NCI-H510A treated with DMSO at 0.1 percent for 48 hours (cell line): Measurements from ENCODE around the gene EEF1A2.

Source experiments
- DNase-seq: peaks from one replicate; lab custom pipeline; 2025; lab: John Stamatoyannopoulos, UW

The EEF1A2 gene

GRCh38 chr20:63498960-63499337, at the start of gene EEF1A2:
Gene EEF1A2, minus strand, starts transcription at chr20:63499083. Its CDS starts 1,320 bp downstream, at chr20:63497763.
- no peak for DNase-seq

- DNase-seq = no peak
Measured at GRCh38 chr20:63548542-63548941, 49.7 kb upstream of the EEF1A2 start.

DNA sequence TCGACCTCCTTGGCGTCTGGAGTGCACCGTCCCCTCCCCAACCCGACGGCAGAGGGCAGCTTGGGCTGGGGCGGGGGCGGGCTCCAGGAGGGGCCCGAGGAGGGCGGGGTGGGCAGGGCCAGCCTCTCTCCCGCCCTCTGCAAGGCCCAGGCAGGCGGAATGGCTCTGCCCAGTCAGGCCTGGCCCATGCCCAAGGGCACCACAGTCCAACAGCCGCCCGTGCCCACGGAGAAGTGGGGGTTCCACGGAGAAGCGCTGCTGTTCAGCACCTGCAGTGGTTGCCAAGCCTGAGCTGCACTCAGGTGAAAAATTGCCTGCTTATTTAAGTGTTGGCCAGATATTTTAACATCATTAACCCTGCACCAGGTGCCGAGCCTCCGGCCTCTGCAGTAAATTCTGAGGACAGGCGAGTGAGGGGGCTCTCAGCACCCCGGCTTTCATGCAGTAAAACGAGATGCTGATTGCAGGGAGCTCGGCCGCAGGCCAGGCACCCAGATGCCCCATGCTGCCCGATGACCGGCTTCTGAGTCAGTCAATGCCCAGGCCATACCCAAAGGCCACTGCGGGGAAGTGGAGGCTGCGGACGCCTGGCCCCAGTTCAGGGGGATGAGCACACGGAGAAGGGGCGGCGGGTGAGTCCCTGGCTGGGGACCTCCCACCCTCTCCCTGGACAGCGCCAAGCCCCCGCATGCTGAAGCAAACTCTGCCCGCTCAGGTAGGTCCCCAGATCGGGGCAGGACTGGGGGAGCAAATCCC, 49.0 kb upstream of the EEF1A2 start, which contains the start of gene SRMS:
TSS of gene SRMS (minus strand) at position 25 of the 756 bp plus-strand sequence. CDS start 286 bp downstream, outside the sequence.
- DNase-seq = no peak

DNA sequence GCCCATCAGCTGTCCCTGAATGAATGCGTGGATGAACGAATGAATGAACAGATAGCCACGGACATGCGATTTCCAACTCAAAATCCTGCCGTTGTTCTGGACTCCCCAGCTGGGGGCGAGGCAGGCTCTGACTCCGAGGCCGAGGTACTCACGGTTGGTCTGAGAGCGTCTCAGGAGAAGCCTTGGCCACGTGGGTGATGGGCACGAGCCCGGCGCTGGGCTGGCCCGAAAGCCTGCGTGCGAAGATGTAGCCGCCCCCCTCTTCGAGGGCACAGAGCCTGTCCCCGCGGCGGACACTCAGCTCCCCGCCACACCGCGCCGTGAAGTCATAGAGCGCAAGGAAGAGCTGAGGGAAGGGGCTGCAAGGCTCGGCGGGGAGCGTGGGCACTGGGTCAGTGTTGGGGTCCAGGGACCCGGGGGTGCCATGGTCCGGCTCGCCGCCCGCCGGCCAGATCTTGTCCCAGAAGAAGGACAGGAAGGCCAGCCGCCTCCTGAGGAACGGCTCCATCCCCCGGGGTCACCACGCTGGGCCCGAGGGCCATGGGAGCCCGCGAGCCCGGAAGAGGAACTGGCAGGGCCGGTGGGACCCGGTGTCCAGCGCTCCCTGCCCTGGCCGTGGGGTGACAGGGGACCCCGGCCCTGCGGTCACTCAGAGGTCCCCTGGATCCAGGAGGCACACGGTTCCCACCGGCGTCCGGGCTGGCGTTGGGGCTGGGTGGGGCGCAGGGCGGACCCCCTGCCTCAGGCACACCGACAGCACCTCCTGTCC, 48.3 kb upstream of the EEF1A2 start:
- no peak for DNase-seq

- DNase-seq = no peak
Measured at GRCh38 chr20:63546256-63546955, 47.5 kb upstream of the EEF1A2 start.

DNA sequence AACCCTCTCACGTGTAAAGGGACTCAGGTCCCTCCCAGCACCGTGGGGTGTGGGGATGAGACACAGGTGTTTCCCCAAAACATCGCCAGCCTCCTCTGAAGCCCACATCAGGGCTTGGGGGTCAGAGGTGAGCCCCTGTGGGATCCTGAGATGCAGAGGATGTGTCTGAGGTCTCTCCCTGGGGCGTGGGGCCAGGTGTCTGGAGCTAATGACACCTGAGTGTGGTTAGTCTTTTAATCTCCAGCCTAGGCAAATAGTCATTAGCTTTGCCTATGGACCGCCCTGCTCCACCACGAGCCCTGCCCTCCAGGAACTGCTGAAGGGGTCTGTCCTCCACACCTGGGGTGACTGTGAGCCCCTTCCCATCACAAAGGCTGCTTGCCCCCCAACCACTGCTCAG, 46.9 kb upstream of the EEF1A2 start:
- DNase-seq = no peak

GRCh38 chr20:63544958-63545516, 46.2 kb upstream of the EEF1A2 start:
- DNase-seq = no peak

- DNase-seq = no peak
Measured at GRCh38 chr20:63544241-63544957, 45.5 kb upstream of the EEF1A2 start.

DNA sequence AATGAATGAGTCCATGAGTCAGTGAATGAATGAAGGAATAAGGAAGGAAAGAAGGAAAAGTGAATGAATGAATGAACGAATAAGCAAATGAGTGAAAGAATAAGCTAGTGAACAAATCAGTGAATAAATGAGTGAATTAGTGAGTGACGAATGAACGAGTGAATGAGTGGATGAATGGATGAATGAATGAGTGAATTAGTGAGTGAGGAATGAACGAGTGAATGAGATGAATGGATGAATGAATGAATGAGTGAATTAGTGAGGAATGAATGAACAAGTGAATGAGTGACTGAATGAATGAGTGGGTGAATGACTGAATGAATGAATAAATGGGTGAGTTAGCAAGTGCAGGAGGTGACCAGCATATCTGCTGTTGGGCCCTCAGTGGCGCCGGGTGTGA, 44.9 kb upstream of the EEF1A2 start:
- no peak for DNase-seq

- DNase-seq = no peak
Measured at GRCh38 chr20:63543131-63543530, 44.2 kb upstream of the EEF1A2 start.

- no peak for DNase-seq
Measured at GRCh38 chr20:63542696-63543095, 43.8 kb upstream of the EEF1A2 start.

DNA sequence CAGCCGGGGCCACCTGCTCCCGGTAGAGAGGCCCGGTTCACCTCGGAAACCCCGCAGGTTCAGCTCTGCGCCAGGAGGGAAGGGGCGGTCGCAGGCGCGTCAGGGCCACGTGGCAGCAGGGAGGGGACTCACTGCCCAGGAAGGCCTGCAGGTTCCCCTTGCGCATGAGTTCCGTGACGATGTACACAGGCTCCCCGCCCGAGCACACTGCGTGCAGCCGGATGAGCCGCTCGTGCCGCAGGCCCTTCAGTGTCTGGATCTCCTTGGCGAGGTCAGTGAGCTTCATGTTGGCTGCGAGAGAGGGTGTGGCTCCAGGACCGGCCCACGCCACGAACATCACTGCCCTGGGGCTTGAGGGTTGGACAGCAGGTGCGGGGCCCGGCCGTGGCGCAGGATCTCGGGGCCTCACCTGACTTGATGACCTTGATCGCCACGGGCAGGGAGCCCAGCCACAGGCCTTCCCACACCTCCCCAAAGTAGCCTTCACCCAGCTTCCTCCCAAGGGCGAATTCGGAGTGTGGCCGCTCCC, 43.2 kb upstream of the EEF1A2 start:
- DNase-seq = no peak

GRCh38 chr20:63541371-63541770, 42.5 kb upstream of the EEF1A2 start:
- DNase-seq = no peak

- DNase-seq = no peak
Measured at GRCh38 chr20:63540417-63541186, 41.7 kb upstream of the EEF1A2 start.

DNA sequence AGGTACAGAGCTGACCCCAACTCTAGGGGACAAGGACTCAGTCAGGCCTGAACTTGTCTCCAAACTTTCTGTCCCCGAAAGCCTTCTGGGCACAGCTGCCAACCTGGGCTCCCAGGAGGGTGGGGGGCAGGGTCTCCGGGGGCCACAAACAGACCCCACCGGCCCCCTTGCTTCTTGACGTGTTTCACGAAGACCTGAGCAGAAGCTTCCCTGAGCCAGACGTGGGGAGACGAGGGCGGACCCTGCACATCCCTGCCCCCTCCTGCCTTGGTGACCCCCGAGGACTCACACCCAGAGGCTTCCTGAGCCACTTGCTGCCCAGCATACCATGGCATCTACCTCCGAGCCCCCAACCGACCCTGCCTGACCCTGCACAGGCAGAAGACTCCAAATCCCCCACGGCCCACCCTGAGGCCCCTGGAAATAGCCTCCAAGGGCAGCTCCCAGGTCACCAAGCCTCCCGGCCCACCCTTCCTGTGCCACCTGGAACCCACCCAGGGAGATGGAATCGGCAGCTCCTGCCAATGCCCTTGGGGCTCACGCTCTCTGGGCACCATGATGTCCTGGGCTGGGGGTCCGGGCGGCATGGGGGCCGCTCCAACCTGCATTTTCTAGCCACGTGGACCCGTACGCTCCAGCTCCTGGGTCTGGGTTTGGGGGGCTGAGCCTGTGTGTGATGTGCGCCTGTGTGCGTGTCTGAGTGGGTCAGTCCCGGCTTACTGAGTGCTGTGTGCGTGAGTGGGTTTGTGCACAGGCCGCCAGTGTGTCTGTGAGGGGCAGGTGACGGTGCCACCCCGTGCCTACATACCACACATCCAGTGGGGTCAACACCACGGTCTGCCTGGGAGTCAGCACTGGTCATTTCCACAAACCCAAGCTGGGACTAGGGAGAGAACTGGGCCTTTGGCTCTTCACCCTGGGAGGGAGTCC, 40.8 kb upstream of the EEF1A2 start:
- DNase-seq = no peak

- DNase-seq = no peak
Measured at GRCh38 chr20:63539092-63539430, 40.2 kb upstream of the EEF1A2 start.

DNA sequence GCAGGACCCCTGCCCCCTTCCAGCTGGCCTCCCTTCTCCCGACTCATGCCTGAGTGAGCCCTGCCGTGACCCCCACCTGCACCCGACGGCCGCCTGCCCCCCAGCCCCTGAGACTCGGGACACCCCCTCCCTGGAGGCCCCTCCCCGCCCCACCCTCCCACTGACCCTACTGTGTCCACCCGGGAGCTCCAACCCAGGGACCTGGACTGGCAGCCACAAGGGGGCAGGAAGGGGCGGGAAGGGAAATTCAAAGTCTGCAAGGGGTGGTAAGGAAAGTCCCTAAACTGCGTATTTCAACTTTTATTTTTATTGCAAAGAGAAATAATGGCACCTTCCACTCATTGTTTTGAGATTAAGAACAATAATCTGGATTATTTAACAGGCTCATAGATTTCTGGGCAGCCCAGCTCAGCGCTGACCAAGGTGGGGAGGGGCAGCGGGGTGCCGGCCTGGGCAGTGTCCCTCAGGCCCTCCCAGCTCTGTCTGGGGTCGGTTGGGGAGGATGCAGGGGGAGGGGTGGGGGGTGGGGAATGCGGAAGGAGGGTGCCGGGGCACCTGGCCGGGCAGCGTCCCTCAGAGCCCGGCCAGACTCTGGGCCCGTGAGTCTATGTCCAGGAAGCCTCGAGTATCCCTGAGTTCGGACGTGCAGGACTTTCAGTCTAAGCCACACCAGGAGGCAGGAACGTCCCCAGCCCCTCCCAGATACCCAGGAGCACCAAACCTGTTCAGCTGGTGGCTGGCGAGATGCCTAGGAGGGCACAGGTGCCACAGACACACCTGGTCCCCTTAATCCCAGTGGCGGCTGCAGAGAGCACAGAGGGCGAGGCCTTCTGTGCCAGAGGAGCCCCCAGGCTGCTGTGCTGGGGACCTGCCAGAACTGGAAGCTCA, 39.6 kb upstream of the EEF1A2 start:
- DNase-seq = no peak

DNA sequence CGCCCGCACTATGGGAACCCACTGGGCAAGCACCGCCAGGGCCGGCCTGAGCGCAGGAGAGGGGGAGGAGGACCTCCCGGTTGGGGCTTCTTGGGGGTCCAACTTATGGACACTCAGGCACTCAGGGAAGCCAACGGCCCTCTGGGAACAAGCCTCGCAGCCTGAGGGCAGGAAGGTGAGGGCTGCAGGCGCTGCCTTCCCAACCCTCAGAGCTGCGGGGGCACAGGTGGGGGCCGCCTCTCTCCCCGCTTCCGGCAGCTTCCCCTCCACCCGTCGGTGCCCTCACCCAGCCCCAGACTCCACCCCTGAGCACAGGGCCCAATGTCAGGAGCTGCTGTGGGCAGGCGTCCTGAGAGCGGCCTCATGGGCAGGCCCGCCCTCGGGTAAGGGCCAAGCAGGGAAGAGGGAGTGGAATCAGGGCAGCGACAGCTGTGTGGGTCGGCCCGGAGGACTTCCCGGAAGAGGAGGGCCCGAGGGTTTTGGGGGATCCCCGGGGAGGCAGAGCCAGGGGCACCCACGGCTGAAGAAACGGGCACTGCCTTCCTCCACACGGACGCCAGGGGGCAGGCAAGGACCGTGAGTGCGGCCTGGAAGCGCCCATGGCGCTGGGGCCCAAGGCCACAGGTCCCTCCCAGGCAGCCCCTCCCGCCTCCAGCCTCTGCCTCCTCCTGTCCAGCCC, 38.8 kb upstream of the EEF1A2 start:
- DNase-seq = peak; percentile 42
